ENCODE measurements around the gene WDFY2.

- TF ChIP-seq CTCF (IDR thresholded peaks at IDR 0.05; ENCODE audit: insufficient read depth, low read length, poor library complexity, severe bottlenecking) (no peak), EZH2phosphoT487 (conservative IDR thresholded peaks at IDR 0.05; ENCODE audit: low read length) (no peak)
Observed at GRCh38 chr13:51675385-51675784, 91.1 kb downstream of the WDFY2 start.
